ENCODE data around the gene GAN.

The GAN gene

GRCh38 chr16:81374550-81374949, 59.8 kb downstream of the GAN start:
- TF ChIP-seq FOXM1 (IDR thresholded peaks at IDR 0.05; ENCODE audit: borderline replicate concordance, low read depth) (no peak), TAF1 (IDR thresholded peaks at IDR 0.05; ENCODE audit: low read depth) (no peak), CREB1 (IDR thresholded peaks at IDR 0.05; ENCODE audit: low read depth) (no peak), USF1 (IDR thresholded peaks at IDR 0.05) (no peak), RAD21 (IDR thresholded peaks at IDR 0.05; ENCODE audit: low read depth) (no peak), REST (IDR thresholded peaks at IDR 0.05; ENCODE audit: low read depth) (no peak), EGR1 (IDR thresholded peaks at IDR 0.05) (no peak), YY1 (IDR thresholded peaks at IDR 0.05; ENCODE audit: low read depth) (no peak), TCF12 (IDR thresholded peaks at IDR 0.05; ENCODE audit: low read depth) (no peak), MAX (IDR thresholded peaks at IDR 0.05) (no peak), CEBPB (IDR thresholded peaks at IDR 0.05) (no peak), NFIC (IDR thresholded peaks at IDR 0.05) (no peak), TEAD4 (IDR thresholded peaks at IDR 0.05) (no peak), EP300 (IDR thresholded peaks at IDR 0.05; ENCODE audit: borderline replicate concordance) (no peak), ZBTB7A (IDR thresholded peaks at IDR 0.05; ENCODE audit: low read depth) (no peak)

- no peak for TF ChIP-seq CEBPB (IDR thresholded peaks at IDR 0.05)
- TF ChIP-seq TEAD4 (IDR thresholded peaks at IDR 0.05), result no peak
- TF ChIP-seq CREB1 (IDR thresholded peaks at IDR 0.05; ENCODE audit: low read depth), result no peak
- TF ChIP-seq ZBTB7A (IDR thresholded peaks at IDR 0.05; ENCODE audit: low read depth), result no peak
Measured at GRCh38 chr16:81376880-81377279, 62.1 kb downstream of the GAN start.

GRCh38 chr16:81378049-81378448, 63.3 kb downstream of the GAN start:
- TF ChIP-seq ZBTB7A (IDR thresholded peaks at IDR 0.05; ENCODE audit: low read depth) (no peak), YY1 (IDR thresholded peaks at IDR 0.05; ENCODE audit: low read depth) (no peak), FOXM1 (IDR thresholded peaks at IDR 0.05; ENCODE audit: borderline replicate concordance, low read depth) (no peak), REST (IDR thresholded peaks at IDR 0.05; ENCODE audit: low read depth) (no peak), CEBPB (IDR thresholded peaks at IDR 0.05) (no peak), USF1 (IDR thresholded peaks at IDR 0.05) (no peak), TEAD4 (IDR thresholded peaks at IDR 0.05) (no peak), RAD21 (IDR thresholded peaks at IDR 0.05; ENCODE audit: low read depth) (no peak), EP300 (IDR thresholded peaks at IDR 0.05; ENCODE audit: borderline replicate concordance) (no peak), TAF1 (IDR thresholded peaks at IDR 0.05; ENCODE audit: low read depth) (no peak), EGR1 (IDR thresholded peaks at IDR 0.05) (no peak), MAX (IDR thresholded peaks at IDR 0.05) (no peak), NFIC (IDR thresholded peaks at IDR 0.05) (no peak), CREB1 (IDR thresholded peaks at IDR 0.05; ENCODE audit: low read depth) (no peak), TCF12 (IDR thresholded peaks at IDR 0.05; ENCODE audit: low read depth) (no peak)

GRCh38 chr16:81380932-81381331, 66.2 kb downstream of the GAN start:
- no peak for TF ChIP-seq NFIC (IDR thresholded peaks at IDR 0.05)
- no peak for TF ChIP-seq ZBTB7A (IDR thresholded peaks at IDR 0.05; ENCODE audit: low read depth)

- TF ChIP-seq TEAD4 (IDR thresholded peaks at IDR 0.05), result no peak
- no peak for TF ChIP-seq EP300 (IDR thresholded peaks at IDR 0.05; ENCODE audit: borderline replicate concordance)
- TF ChIP-seq TAF1 (IDR thresholded peaks at IDR 0.05; ENCODE audit: low read depth), result no peak
- TF ChIP-seq USF1 (IDR thresholded peaks at IDR 0.05), result no peak
- no peak for TF ChIP-seq CREB1 (IDR thresholded peaks at IDR 0.05; ENCODE audit: low read depth)
- TF ChIP-seq NFIC (IDR thresholded peaks at IDR 0.05), result no peak
- no peak for TF ChIP-seq ZBTB7A (IDR thresholded peaks at IDR 0.05; ENCODE audit: low read depth)
- TF ChIP-seq YY1 (IDR thresholded peaks at IDR 0.05; ENCODE audit: low read depth), result no peak
- no peak for TF ChIP-seq CEBPB (IDR thresholded peaks at IDR 0.05)
- TF ChIP-seq FOXM1 (IDR thresholded peaks at IDR 0.05; ENCODE audit: borderline replicate concordance, low read depth), result no peak
- TF ChIP-seq REST (IDR thresholded peaks at IDR 0.05; ENCODE audit: low read depth), result no peak
- no peak for TF ChIP-seq EGR1 (IDR thresholded peaks at IDR 0.05)
Measured at GRCh38 chr16:81384006-81384405, 69.2 kb downstream of the GAN start.
